Activated CD8-positive, alpha-beta memory T cell treated with anti-CD3 and anti-CD28 coated beads, Interleukin-2, amount 50 U/mL, for 24 hours (primary cell): Measurements from ENCODE around the gene KCNQ1.

Source experiments
- DNase-seq: peaks from one replicate; pipeline ENCODE4 v3.0.0-alpha.2; 2020; ENCODE audit errors: extremely low read depth

KCNQ1 gene

DNA sequence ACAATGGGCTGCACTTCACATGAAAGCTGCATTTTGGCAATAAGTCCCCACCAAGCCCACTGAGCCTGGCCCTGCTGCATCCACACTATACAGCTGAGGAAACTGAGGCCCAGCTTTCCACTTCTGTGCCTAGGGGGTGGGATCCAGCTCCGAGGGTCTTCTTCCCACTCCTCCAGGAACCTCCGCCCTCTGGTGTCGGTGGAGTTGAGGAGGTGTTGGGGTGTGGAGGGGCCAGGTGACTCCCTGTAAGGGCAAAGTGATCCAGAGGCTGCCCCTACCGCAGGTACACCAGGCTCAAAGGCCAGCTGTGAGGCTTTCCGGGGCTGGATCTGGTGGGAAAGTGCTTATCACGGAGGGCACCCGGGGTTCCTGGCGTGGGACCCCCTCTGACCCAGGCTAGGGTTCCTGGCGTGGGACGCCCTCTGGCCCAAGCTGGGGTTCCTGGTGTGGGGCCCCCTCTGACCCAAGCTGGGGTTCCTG, 125.0 kb downstream of the KCNQ1 start:
- DNase-seq = no peak

DNA sequence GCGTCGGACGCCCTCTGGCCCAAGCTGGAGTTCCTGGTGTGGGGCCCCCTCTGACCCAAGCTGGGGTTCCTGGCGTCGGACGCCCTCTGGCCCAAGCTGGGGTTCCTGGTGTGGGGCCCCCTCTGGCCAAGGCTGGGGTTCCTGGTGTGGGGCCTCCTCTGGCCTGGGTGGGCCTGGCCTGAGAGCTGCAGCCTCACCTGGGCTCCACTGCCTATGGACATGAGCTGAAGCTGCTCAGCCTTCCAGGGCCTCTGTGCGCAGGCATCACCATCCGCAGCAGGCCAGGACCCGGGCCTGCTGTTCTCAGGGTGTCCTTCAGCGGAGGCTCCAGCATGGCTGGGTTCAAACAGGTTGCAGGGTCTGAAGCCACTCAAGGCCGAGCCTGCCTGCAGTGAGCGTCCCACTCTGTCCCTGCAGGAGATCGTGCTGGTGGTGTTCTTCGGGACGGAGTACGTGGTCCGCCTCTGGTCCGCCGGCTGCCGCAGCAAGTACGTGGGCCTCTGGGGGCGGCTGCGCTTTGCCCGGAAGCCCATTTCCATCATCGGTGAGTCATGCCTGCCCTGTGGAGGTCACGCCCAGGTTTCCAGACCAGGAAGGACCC, 125.5 kb downstream of the KCNQ1 start:
- DNase-seq = no peak

DNA sequence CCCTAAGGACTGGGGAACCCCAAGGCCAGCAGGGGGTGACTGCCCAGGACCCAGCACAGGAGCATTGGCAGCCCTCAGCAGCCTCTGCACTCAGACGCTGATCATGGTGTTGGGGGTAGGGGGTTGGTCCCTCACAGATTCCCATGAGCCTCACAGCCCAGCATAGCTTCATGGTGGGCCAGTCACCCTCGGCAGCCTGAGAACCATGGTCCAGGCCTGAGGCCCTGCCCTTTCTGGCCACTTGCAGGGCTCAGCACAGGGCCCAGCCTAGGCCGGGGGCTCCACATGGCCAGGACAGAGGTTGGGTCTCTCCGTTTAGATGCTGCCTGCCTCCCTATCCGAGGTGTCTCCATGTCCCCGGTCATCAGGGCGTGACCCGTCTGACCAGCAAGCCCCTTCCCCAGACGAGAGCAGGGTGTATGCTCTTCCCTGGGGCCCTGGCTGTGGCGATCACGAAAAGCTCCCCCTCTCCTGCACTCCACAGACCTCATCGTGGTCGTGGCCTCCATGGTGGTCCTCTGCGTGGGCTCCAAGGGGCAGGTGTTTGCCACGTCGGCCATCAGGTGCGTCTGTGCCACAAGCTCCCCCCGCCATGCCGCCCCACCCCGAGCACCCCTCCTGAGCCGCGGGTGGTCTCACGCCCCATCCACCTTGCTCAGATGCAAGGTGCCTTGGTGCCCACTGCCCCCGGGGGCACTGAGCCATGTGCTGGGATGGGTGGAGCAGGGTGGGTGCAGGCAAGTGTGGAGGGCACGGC, 126.2 kb downstream of the KCNQ1 start:
- no peak for DNase-seq

DNA sequence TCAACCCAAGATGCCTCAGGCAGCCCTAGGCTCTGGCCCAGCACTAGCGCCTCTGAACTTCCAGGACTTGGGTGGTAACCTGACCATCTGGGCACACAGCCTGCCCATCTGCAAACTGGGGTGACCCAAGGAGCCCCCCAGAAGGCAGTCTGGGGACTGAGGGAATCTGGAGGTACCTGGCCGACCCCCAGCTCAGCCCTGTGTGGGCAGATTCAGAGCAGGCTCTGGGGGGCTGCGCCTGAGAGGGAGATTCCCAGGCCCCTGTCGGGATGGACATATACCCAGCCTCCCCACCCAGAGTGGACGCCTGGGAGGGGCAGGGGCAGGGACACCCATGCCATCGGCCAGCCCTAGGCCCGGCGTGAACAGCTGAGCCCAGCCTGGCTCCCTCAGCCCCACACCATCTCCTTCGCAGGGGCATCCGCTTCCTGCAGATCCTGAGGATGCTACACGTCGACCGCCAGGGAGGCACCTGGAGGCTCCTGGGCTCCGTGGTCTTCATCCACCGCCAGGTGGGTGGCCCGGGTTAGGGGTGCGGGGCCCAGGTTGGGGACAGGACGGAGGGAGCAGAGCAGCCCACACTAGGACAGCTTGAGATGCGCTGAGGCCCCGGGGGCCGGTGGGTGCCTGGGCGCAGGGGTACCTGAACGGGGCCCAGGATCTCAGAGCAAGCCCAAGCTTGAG, 126.9 kb downstream of the KCNQ1 start:
- DNase-seq = no peak

DNA sequence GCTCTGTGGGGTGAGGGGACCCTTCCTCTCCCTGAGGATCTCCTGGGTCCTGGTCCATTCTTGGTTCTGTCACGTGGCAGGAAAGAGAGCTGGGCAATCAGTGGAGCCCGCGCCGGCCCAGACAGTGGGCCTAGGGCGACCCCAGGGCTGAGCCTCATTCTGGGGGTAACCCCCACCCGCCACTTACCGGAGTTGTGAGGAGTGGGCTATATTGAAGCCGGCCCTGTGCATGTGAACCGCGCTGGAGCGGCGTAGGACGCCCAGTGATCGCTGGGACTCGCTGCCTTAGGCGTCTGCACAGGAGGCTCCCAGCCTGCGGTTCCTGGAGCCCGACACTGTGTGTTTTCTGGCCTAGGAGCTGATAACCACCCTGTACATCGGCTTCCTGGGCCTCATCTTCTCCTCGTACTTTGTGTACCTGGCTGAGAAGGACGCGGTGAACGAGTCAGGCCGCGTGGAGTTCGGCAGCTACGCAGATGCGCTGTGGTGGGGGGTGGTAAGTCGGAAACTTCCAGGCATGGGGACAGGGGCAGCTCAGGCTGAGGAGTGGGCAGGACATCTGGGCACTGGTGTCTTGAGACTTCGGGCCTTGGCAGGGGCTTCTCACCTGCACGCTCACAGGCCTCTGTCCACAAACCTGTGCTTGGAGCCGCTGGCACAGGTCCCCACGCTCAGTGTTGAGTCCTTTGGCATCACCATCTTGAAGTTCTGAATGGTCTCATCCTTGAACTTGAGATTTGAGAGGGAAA, 127.9 kb downstream of the KCNQ1 start:
- no peak for DNase-seq

DNA sequence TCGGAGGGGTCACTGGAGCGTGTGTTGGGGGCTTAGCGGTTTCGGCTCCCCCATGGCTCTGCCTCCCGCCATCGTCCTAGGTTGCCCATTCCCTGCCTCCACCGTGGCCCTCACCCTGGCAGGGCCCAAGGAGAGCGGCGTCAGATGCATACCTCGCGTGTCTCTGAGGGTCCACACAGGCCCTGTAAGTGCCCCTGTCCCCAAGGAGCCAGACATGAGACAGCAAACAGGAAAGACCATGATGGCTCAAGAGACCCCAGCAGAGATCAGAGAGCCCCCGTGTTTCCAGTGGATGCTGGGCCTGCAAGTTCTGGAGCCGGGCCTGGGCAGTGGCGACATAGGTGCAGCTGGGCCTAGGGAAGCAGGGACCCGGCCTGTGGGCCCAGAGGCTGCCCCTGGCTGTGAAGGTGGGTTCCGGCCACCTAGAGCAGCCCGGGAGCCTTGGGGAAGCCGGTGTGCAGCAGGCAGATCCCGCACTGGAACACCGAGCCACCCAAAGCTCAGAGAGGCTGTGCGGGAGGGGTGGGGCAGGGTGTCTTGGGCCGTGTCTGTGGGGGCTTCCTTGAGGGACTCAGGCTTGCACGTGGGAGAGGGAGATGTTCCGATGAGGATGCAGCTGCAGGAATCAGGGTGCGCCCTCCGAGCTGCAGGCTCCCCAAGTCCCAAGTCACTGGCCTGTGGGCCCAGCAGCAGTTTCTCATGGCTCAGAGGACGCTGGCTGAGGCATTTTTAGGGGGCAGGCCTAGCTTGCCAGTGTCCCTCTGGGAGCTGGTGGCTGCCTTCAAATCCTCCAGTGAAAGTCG, 128.6 kb downstream of the KCNQ1 start:
- DNase-seq = no peak

DNA sequence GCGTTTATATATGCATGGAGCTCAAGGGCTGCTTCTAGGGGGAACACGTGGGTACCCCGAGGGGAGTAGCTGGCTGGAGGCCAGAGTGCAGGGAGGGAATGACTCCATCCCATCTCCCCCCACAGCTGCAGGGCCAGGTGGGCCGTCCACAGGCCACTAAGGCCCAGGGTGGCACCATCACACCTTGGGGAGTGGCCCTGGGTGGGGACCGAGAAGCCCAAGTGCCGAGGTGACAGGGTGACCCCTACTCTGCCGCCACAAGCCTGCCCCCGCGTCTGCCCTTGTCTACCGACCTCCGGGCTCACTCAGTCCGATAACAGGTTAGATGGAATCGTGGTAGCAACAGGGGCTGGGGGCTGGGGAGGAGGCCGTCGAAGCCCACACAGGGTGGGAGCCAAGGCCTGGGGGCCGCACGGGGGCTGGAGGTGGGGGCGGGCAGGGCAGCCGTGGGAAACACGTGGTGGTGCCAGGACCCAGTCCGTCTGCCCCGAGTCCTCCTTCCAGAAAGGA, 129.3 kb downstream of the KCNQ1 start:
- DNase-seq = no peak

DNA sequence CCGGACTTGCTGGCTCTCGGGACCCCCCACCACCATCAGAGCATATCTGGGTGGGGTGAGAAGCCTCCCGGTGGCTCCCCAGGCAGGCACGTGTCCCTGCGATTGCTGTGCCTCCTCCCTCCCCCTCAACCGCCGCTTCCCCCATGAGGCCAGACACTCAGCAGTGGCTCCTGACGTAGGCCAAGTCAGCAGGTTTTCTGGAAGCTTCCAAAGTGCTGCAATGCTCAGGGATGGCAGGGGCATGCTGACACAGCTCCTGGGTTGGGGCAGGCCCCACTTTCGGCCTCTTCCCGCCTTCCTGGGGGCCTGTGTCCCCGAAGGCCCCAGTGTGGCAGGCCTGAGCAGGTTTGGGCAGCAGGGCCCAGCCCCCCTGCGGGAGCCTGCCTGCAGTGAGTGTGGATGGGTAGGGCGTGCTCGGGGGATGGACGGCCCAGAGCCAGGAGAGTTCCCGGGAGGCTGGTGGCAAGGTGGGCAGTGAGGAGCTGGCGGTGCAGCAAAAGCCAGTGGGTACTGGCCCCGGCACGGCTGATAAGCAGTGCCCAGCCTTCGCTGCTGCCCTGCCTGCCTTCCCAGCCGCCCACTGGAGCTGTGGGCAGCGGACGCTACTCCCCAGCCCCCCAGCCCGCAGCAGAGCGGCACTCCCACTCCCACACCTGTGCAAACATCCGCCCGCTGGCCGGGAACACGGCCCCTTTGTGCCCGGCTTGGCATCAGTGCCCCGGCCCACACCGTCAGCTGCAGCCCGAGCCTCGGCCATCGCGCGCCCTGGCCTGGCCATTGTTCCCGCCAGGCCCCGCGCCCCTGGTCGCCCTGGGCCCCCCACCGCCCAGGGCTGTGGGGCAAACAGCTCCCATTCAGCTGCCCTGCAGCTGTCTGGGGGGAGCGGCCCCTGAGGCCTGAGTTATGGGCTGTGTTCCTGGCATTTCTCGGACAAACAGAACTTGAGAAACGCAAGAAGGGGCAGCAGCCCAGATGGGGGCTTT, 130.0 kb downstream of the KCNQ1 start:
- DNase-seq = no peak

DNA sequence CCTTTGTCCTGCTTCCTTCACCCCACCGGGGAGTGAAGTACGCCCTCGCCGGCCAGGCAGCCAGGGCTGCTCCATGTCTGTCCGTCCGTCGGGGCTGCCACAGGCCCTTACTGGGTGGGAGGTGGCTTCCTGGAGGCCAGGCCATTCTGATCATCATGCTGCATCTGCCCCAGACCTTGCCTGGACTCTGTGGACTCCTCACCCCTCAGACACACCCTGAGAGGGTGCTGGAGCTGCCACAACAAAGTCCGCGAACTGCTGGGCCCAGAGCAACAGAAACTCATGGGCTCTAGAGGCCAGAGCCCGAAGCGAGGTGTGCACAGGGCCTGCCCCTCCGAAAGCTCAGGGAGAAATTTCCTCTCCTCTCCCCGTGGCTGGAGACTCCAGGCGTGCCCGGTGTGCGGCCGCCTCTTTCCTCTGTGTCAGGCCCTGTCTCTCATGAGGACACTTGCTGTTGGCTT, 130.8 kb downstream of the KCNQ1 start:
- DNase-seq = no peak

DNA sequence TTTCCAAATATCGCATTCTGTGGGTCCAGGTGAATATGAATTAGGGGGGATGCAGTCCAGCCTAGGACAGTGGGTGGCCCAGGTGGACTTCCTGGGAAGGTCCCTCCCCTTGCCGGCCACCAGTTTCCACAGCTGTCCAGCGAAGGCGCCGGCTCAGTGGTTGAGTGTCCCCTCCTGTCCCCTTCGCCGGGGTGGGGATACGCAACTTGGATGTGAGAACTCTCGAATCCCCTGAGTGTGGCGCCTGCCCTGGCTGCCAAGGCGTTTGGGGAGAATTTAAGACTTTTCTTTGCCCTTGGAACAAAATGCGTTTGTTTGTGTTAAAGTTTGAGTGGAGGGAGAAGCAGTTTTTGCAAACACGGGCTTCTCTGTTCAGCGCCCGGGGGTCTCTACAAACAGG, 131.3 kb downstream of the KCNQ1 start:
- no peak for DNase-seq

DNA sequence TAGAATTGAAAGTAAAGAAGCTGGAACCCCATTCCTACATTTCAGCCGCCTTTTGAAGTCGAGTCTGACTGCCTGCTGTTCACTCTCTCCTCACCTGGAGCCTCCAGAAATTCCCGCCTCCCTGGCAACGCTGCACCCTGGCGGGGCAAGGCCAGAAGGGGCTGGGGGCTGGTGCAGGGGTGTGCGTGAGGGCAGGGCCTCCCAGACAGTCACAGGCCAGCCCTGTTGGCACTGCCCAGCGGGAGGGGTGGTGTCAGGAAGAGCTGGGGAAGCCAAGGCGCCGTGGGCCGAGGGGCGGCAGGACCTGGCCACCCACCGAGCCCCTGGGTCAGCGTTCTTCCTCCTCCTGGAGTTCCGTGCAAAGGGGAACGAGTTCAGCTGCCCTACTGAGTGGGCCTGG, 131.7 kb downstream of the KCNQ1 start:
- no peak for DNase-seq

DNA sequence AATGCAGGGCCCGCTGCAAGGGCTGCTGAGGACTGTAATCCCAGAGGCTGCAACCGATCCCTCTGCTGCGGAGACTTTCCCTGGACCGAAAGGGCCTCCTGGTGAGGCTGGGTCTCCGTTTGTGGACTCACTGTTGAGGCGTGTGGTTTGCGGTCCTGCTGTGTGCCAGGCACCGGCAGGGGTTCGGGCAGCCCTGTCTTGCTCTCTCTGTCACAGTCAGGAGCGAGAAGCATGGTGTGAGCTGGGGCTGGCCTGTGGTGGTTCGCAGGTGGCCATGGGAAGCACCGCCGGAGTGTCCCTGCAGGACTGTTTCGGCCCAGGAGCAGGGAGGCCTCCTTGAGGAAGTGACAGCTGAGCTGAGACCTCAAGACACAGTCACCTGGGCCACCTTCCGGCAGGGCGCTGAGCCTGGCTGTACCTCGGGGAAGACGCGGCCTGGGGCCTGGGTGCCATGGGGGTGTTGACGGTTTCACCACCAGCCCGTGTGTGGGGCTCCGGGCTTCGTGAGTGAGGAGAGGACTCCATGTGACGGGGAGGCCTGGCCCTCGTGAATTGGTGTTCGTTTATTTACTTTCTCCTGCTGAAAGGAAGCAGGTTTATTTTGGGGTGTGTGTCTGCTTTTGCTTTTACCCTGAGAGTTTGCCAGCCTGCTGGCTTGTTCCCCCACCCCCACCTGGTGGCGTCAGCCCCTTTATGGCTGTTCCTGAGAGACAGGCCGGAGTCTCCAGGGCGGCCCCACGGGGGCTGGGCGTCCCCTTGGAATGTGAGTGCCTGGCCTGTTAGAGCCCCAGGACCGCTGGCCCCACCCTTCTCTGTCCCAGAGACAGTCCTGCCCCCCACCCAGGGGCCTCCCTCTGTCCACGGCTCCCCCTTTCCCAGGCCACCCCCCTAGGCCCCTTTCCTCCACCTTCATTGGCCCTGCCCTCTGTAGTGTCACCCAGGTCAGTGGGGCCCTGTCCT, 132.5 kb downstream of the KCNQ1 start:
- no peak for DNase-seq

DNA sequence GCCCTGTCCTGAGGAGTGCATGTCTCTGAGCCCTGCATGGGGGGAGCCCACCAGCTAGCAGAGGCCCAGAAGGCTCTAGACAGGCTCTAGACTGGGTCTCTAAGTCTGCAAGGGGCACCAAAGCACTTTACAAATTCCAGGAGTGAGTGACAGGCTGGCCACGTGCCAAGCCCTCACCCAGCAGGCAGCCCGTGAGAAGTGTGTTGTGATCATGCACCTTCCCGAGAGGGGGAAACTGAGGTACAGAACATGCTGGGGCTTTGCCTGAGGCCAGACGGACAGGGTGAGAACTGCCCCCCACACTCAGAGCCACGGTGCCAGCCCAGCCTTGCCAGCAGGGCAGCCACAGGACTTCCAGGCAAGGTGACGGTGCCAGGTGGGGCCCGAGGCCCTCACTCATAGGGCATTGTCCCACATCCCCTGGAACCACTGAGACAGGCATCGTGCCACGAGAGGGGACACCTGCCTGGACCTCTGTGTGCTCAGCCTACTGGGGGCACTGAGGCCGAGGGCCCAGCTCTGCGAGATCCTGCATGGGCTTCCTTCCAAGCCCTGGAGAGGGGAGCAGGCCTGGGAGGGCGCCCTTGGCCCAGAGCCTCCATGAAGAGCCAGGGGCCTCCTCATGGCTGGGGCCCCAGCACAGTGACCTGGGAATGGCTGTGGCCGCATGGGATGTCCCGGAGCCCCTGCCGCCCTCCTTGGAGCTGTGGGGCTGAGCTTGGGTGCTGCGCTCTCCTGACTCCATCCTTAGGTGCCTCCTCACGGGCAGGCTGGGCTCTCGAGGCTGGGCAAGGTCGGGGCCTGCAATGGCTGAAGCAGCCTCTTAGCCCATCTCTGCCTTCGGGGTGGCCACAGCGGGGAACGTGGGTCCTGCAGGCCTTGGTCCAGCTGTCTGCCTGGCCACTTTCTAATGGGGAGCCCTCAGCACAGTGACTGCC, 133.5 kb downstream of the KCNQ1 start:
- DNase-seq = no peak

DNA sequence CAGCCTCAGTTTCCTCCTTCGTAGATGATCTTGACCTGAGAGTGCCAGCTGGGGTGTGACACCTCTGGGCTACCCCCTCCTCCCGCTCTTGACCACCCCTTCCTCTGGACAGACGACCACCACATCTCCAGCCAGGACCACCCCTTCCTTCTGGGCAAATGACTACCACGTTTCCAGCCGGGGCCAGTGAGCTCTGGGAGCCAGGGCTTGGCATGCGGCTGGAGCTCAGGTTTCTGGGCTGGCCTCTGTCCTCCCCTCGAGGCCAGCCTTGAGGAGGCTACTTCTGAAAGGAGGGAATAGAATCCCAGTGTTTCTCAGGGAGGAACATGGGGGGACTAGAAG, 134.1 kb downstream of the KCNQ1 start:
- no peak for DNase-seq

DNA sequence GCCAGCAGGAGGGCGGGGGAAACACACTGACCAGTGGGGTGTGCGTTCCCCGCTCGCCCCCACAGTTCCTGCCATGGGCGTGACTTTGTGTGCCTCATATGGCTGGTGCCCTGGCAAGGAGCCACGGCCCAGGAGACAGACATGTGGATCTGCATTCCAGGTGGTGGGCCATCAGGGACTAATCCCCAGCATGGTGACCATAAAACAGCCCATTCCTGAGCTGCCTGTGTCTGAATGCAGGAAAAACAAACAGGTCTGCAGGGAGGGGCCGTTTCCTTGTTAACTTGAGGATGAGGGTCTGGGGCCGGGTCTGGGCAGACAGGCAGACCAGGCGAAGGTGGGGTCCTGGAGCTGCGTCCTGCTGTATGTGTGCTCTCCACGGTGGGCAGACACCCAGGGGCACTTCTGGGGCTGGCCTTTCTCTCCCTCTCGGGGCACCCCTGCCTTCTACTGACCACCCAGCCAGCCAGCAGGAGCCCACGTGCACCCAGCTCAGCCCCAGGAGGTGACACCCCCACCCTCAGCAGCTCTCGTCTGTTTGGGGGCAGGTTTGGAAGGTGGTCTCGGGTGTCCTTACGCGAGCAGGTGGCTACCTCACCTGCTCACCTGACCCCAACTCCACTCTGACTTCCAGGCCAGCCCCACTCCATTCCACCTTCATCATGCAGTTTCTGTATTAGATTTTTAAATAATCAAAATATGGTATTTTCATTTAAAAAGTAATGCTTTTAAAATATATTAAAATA, 134.7 kb downstream of the KCNQ1 start:
- no peak for DNase-seq

DNA sequence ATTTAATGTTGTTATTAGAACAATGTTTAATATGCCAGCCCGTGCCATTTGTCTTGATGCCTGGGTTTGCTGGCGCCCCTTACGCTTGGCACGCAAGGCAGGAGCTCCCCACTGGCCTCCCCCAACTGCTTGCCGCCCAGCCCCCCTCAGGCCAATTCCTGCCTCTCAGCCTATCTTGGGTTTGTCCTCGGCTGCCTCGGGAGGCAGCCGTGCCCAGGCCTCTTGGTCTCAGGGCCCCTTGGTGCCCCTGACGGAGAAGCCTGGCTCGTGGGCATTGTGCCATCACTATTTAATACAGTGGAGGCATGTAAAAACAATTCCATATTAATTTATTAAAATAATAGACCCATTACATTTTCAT, 135.2 kb downstream of the KCNQ1 start:
- DNase-seq = no peak

DNA sequence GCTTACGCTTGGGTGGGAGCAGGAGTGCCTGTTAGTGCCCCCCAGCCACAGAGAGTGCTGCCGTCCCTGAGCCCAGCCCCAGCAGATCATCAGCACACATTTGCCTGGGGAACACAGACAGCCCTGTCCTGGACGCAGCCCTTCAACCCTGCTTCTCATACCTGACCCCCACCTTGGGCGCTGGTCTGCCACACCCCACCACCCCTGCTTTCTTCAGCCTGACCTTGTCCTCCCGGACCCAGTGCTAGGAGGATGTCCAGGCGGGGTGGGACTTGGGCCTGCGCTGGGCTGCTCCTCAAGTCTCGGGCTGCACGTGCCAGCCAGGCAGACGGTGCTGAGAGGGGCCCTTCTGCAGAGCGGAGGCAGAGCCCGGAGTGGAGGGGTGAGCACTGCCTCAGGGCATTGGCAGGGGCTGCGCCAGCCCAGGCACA, 135.8 kb downstream of the KCNQ1 start:
- no peak for DNase-seq
